Thoracic aorta (tissue), 2 donors: Measurements from ENCODE around the gene IGFBP2. TPM values are rescaled to one million over a fixed set of nuclear protein-coding genes. Genes with fewer than 3 reads are reported as not detected.
A peak's percentile ranks its signal among the peaks of the same experiment; 100 is the strongest.

Experiments used
- ATAC-seq: fragments of 150-250 bp; one replicate; pipeline ENCODE4 v1.8.0; 2017; ENCODE audit warnings: low read depth; ENCODE audit not compliant: insufficient number of reproducible peaks, low FRiP score
- DNase-seq: peaks from one replicate; pipeline ENCODE4 v3.0.0-alpha.2; 2020; ENCODE audit warnings: low spot score
- H3K27ac ChIP-seq, 2 donors: fragments of 200-600 bp; sonication (generic); 1 replicate in 1 of 2; 2 replicates in 1 of 2; pipeline ENCODE4 v1.5.1; 2016; ENCODE audit warnings: mild to moderate bottlenecking in 2 of 2, moderate library complexity in 2 of 2
- H3K27me3 ChIP-seq: fragments of 200-600 bp; sonication (generic); replicated peaks from 2 replicates; pipeline ENCODE4 v1.6.0; 2016; ENCODE audit warnings: mild to moderate bottlenecking; ENCODE audit not compliant: insufficient read depth
- H3K36me3 ChIP-seq: fragments of 200-600 bp; sonication (generic); one replicate; pipeline ENCODE4 v1.5.1; 2016
- H3K4me1 ChIP-seq, 2 donors: fragments of 200-600 bp; sonication (generic); 1 replicate in 1 of 2; 2 replicates in 1 of 2; pipeline versions ENCODE4 v1.5.1 to v1.6.0; 2016; ENCODE audit warnings: low read depth in 2 of 2, mild to moderate bottlenecking in 1 of 2; ENCODE audit not compliant: control insufficient read depth in 1 of 2
- H3K4me3 ChIP-seq: fragments of 200-600 bp; sonication (generic); 2 replicates; pipeline ENCODE4 v1.5.1; 2016; ENCODE audit warnings: mild to moderate bottlenecking
- H3K9me3 ChIP-seq: fragments of 200-600 bp; sonication (generic); 2 replicates; pipeline ENCODE4 v1.5.1; 2016
- total RNA-seq, 2 donors: library from RNA; depleted of rRNA; stranded (reverse); fragments of >200 nt; gene quantifications; one replicate each; pipeline versions ENCODE4 v1.1.0 to v1.2.3, GENCODE V29; 2016
- TF ChIP-seq, protein P1 (sequence below): fragments of 200-600 bp; sonication (generic); IDR thresholded peaks from one replicate; pipeline ENCODE4 v1.5.1; 2019; ENCODE audit warnings: antibody characterized with exemption

The IGFBP2 gene
- total RNA-seq, 2 donors from 2014 or later, result 608 to 2,156 TPM

DNA sequence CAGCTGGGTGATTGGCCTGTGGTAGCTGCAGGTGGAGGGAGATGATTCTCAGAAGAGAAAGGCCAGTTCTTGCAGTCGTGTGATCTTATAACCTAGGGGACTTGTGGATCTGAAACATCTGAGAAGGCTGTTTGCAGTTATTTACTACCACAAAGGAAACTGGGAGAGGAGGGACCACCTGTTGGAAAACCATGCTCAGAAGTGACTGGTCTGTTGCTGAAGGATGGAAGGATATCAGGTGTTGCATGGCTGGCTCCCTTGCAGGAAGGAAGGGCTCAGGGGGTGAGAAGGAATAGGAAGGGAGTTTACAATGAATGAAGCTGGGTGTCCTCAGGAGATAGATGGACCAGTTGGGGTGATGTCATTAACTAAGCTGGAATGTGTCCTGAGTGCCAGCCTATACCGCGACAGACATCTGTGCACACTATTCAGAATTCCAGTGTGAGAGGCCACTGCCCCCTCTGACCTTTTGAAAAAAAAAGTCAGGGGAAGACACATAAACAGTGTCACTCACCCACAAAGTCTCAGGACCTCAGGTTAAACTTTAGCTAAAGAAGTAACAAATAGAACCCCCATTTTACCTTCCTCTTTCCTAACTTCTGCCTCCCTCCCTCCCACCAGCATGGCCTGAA is 17.5 kb downstream of the IGFBP2 start:
- Histone ChIP-seq H3K9me3 (no peaks in the 10 kb centered on the region), H3K4me1 (peaks cover 42 to 88% of the 10 kb centered on the region in 2 donors), H3K4me3 (no peak overlapping the region), H3K36me3 (no peaks in the 10 kb centered on the region), H3K27ac (peak overlapping the region; percentile 66 to 71), H3K27me3 (no peaks in the 10 kb centered on the region)
- no peak for ATAC-seq
- no peak for DNase-seq
- TF ChIP-seq, protein P1, sequence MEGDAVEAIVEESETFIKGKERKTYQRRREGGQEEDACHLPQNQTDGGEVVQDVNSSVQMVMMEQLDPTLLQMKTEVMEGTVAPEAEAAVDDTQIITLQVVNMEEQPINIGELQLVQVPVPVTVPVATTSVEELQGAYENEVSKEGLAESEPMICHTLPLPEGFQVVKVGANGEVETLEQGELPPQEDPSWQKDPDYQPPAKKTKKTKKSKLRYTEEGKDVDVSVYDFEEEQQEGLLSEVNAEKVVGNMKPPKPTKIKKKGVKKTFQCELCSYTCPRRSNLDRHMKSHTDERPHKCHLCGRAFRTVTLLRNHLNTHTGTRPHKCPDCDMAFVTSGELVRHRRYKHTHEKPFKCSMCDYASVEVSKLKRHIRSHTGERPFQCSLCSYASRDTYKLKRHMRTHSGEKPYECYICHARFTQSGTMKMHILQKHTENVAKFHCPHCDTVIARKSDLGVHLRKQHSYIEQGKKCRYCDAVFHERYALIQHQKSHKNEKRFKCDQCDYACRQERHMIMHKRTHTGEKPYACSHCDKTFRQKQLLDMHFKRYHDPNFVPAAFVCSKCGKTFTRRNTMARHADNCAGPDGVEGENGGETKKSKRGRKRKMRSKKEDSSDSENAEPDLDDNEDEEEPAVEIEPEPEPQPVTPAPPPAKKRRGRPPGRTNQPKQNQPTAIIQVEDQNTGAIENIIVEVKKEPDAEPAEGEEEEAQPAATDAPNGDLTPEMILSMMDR, result no peak

DNA sequence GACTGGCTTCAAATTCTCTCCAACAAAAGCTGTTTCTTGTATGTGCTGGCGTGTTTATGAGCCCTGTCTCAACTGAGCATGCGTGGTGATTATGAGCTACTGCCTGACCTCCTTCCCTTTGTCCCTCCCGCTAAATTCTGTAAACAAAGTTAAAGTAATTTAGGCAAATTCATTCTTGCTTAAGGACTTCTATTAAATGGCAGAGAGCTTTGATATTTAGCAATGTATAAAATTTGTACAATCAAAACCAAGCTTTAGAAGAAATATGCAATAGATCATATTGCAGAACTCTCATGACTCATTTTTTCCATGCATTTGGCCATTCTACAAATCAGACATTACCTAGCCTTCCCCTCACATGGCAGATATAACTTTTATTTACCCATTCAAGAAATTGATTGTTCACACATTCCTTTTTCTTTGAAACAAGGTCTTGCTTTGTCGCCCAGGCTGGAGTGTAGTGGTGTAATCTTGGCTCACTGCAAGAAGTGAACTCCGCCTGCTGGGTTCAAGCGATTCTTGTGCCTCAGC is 18.2 kb downstream of the IGFBP2 start:
- ATAC-seq (no peak), DNase-seq (no peak)
- H3K9me3 ChIP-seq, result no peaks in the 10 kb centered on the region
- H3K4me3 ChIP-seq, result no peak overlapping the region
- H3K4me1 ChIP-seq, result peaks cover 42 to 87% of the 10 kb centered on the region in 2 donors
- peak overlapping the region; percentile 66 to 71 for H3K27ac ChIP-seq
- H3K27me3 ChIP-seq, result no peaks in the 10 kb centered on the region
- TF ChIP-seq, protein P1, result no peak
- no peaks in the 10 kb centered on the region for H3K36me3 ChIP-seq

DNA sequence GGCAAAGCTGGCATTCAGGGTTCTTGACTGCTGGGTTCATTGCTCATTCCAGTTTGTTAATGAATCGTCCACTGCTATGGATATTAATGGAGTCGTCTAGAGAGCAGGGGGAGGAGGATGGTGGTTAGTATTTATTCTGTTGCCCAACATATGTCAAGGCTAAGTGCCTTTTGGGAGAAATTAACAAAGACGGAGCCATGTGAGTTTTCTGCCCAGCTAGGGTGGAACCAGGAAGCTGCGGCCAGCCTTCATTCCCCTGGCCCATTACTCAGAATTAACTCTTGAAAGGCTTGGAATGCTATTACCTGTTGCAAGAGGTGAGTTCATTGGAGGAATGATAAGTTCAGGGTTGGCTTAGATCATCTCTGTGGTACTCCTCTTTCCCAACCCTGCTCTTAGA is 19.3 kb downstream of the IGFBP2 start:
- no peaks in the 10 kb centered on the region for H3K9me3 ChIP-seq
- H3K36me3 ChIP-seq, result no peaks in the 10 kb centered on the region
- H3K27me3 ChIP-seq, result no peaks in the 10 kb centered on the region
- no peak overlapping the region for H3K4me3 ChIP-seq
- ATAC-seq, result no peak
- peaks cover 44 to 96% of the 10 kb centered on the region in 2 donors for H3K4me1 ChIP-seq
- no peak for DNase-seq
- H3K27ac ChIP-seq, result peak overlapping the region; percentile 66 to 69
- TF ChIP-seq, protein P1, result no peak

DNA sequence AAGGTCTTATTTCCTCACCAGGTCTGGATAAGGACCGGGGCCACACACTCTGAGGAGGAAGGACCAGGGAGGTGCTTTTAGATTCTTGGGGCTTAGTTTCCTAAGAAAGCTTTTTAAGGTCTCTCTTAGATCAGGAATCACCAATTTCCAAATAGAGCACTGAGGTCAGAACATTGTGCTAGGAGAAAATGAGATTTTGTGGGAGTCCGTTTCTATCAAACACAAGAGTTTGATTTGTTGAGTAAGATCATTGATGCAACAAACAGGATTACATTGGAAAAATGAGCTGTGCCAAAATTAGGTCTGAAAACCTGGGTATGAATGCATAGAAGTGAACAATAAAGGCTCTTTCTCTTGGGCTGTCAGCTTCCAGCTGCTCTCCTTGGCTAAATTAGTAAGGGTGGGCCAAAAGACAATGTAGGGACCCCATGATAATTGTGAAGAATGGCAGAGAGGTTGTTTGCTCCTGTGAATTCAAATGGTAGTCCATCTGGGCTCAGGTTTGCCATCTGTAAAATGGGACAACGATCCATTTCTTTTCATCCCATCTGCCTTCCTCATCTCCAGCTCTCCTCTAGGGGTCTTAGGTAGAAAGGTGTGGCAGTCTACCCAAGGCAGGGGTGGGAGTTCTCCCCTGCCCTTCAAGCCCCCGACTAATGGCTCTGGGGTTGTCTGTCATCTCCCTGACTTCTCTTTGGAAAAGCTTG is 20.0 kb downstream of the IGFBP2 start:
- peak overlapping the region; percentile 66 to 69 for H3K27ac ChIP-seq
- no peaks in the 10 kb centered on the region for H3K36me3 ChIP-seq
- TF ChIP-seq, protein P1, result no peak
- DNase-seq, result no peak
- H3K9me3 ChIP-seq, result no peaks in the 10 kb centered on the region
- H3K4me1 ChIP-seq, result peaks cover 50 to 96% of the 10 kb centered on the region in 2 donors
- no peak for ATAC-seq
- H3K4me3 ChIP-seq, result no peak overlapping the region
- no peaks in the 10 kb centered on the region for H3K27me3 ChIP-seq

DNA sequence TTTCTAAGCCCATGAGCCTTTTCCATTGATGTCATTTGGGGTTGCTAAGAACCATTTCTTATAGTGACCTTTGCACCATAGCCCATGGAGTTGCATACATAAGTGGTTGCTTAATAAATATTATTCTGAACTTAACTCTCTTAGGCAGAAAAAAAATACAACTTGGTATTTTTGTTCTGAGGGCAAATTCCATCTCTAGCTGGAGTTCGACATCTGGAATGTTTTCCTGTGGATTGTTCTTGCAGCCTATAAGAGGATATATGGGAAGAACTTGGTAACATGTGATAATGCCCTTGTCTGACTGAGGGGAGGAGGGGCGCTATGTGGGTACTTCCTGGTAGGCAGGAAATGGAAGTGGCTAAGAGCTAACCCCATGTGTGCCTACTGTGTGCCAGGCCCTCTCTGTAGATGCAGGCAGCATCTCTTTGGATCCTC is 20.7 kb downstream of the IGFBP2 start:
- Histone ChIP-seq H3K36me3 (no peaks in the 10 kb centered on the region), H3K4me3 (no peak overlapping the region), H3K4me1 (peaks cover 50 to 94% of the 10 kb centered on the region in 2 donors), H3K27ac (peak overlapping the region; percentile 66 to 69), H3K27me3 (no peaks in the 10 kb centered on the region), H3K9me3 (no peaks in the 10 kb centered on the region)
- DNase-seq, result no peak
- TF ChIP-seq, protein P1, result no peak
- ATAC-seq, result no peak
